SK-N-SH (cell line): Measurements from ENCODE around the gene GTF3C1. TPM values are rescaled to one million over a fixed set of nuclear protein-coding genes. Genes with fewer than 3 reads are reported as not detected.

Source experiments
- CTCF ChIA-PET: fragments of 300-600, 350-600 bp; formaldehyde crosslinking; extraction: SDS; loops from one replicate; lab custom pipeline; 2021; lab: Yijun Ruan, JAX
- POLR2A ChIA-PET: fragments of 350-600 bp; sonication (Branson Sonifier 250); formaldehyde crosslinking; extraction: SDS; loops from one replicate; lab custom pipeline; 2020; ENCODE audit warnings: antibody characterized with exemption, inconsistent platforms; lab: Yijun Ruan, JAX
- DNase-seq: peaks from one replicate; pipeline ENCODE4 v3.0.0; 2012
- H2AFZ ChIP-seq: fragments of 200-600 bp; sonication (generic); 2 replicates; pipeline ENCODE4 v1.8.1; 2016; ENCODE audit warnings: antibody characterized with exemption, mild to moderate bottlenecking, low read depth
- H3F3A ChIP-seq: fragments of 200-600 bp; sonication (generic); replicated peaks from 2 replicates; pipeline ENCODE3; 2016; ENCODE audit warnings: antibody characterized with exemption, mild to moderate bottlenecking; ENCODE audit not compliant: insufficient read depth
- H3K27ac ChIP-seq, 2 experiments: fragments of 200-500 bp in 1 of 2; fragments of 200-600 bp in 1 of 2; sonication (Bioruptor generic) in 1 of 2; sonication (generic), shearing (Covaris generic) in 1 of 2; 2 replicates each; pipeline versions ENCODE4 v1.5.1 to v1.6.1; 2014 to 2016; ENCODE audit warnings: low read depth in 2 of 2, inconsistent platforms in 1 of 2, low read length in 1 of 2, mild to moderate bottlenecking in 1 of 2, mixed read lengths in 1 of 2
- H3K27me3 ChIP-seq: fragments of 200-600 bp; sonication (generic), shearing (Covaris generic); 2 replicates; pipeline ENCODE4 v1.6.1; 2016; ENCODE audit warnings: mixed run types; ENCODE audit not compliant: insufficient read depth
- H3K36me3 ChIP-seq, 2 experiments: fragments of 200-500 bp in 1 of 2; fragments of 200-600 bp in 1 of 2; sonication (Bioruptor generic) in 1 of 2; sonication (generic) in 1 of 2; replicated peaks in 1 of 2; 2 replicates each; pipeline versions ENCODE3 to v1.5.1; 2014 to 2016; ENCODE audit warnings: low read length in 1 of 2, mild to moderate bottlenecking in 1 of 2; ENCODE audit not compliant: insufficient read depth in 2 of 2, control insufficient read depth in 1 of 2
- H3K4me1 ChIP-seq, 2 experiments: fragments of 200-500 bp in 1 of 2; fragments of 200-600 bp in 1 of 2; sonication (Bioruptor generic) in 1 of 2; sonication (generic), shearing (Covaris generic) in 1 of 2; 2 replicates each; pipeline versions ENCODE4 v1.5.1 to v1.6.1; 2014 to 2016; ENCODE audit warnings: low read depth in 1 of 2, low read length in 1 of 2, mixed run types in 1 of 2; ENCODE audit not compliant: insufficient read depth in 2 of 2, control insufficient read depth in 1 of 2
- H3K4me2 ChIP-seq: fragments of 200-600 bp; sonication (generic), shearing (Covaris generic); 2 replicates; pipeline ENCODE4 v1.6.1; 2017; ENCODE audit warnings: mixed run types
- H3K4me3 ChIP-seq, 2 experiments: fragments of 200-500 bp in 1 of 2; fragments of 200-600 bp in 1 of 2; sonication (Bioruptor generic) in 1 of 2; sonication (generic), shearing (Covaris generic) in 1 of 2; 2 replicates each; pipeline versions ENCODE4 v1.5.1 to v1.8.1; 2014 to 2016; ENCODE audit warnings: low read depth in 2 of 2, inconsistent platforms in 1 of 2, low read length in 1 of 2, mild to moderate bottlenecking in 1 of 2, mixed read lengths in 1 of 2, moderate library complexity in 1 of 2
- H3K79me2 ChIP-seq: fragments of 200-600 bp; sonication (generic); 2 replicates; pipeline ENCODE4 v1.8.1; 2017; ENCODE audit warnings: mild to moderate bottlenecking; ENCODE audit not compliant: insufficient read depth
- H3K9ac ChIP-seq: fragments of 200-600 bp; sonication (generic); 2 replicates; pipeline ENCODE4 v1.6.1; 2017; ENCODE audit warnings: mixed run types
- H3K9me2 ChIP-seq: fragments of 200-600 bp; sonication (generic); 2 replicates; pipeline ENCODE4 v1.6.1; 2017; ENCODE audit warnings: mixed run types
- H3K9me3 ChIP-seq: fragments of 200-600 bp; sonication (generic); 2 replicates; pipeline ENCODE4 v1.6.1; 2017; ENCODE audit warnings: mixed run types, mild to moderate bottlenecking, moderate library complexity
- H4K20me1 ChIP-seq: fragments of 200-600 bp; sonication (generic); 2 replicates; pipeline ENCODE4 v1.6.1; 2017; ENCODE audit warnings: mild to moderate bottlenecking, mixed run types; ENCODE audit not compliant: insufficient read depth
- EZH2phosphoT487 ChIP-seq: fragments of 200-600 bp; sonication (generic); IDR thresholded peaks from 2 replicates; pipeline ENCODE4 v1.6.1; 2017; ENCODE audit warnings: low read depth, mixed run types, mild to moderate bottlenecking, antibody characterized with exemption, moderate library complexity, borderline replicate concordance
- GABPA ChIP-seq: IDR thresholded peaks from 2 replicates; pipeline ENCODE4 v1.4.0; 2012; ENCODE audit warnings: low read depth, mild to moderate bottlenecking
- JUND ChIP-seq: IDR thresholded peaks from 2 replicates; pipeline ENCODE4 v1.4.0; 2012
- MEF2A ChIP-seq: IDR thresholded peaks from 2 replicates; pipeline ENCODE4 v1.4.0; 2012; ENCODE audit warnings: low read depth, borderline replicate concordance
- MXI1 ChIP-seq: IDR thresholded peaks from 2 replicates; pipeline ENCODE4 v1.6.1; 2012; ENCODE audit warnings: mild to moderate bottlenecking, low read depth, low read length, improper control_type of control experiment
- RAD21 ChIP-seq: IDR thresholded peaks from 2 replicates; pipeline ENCODE4 v1.6.1; 2012; ENCODE audit warnings: mild to moderate bottlenecking, low read length
- SMC3 ChIP-seq: IDR thresholded peaks from 2 replicates; pipeline ENCODE4 v1.6.1; 2012; ENCODE audit warnings: low read depth, low read length, improper control_type of control experiment
- TAF1 ChIP-seq: IDR thresholded peaks from 2 replicates; pipeline ENCODE4 v1.6.1; 2012; ENCODE audit warnings: low read depth, mild to moderate bottlenecking, low read length, moderate library complexity, borderline replicate concordance
- TCF12 ChIP-seq: IDR thresholded peaks from 2 replicates; pipeline ENCODE4 v1.4.0; 2012
- TEAD4 ChIP-seq: IDR thresholded peaks from 2 replicates; pipeline ENCODE4 v1.4.0; 2012; ENCODE audit warnings: mild to moderate bottlenecking, borderline replicate concordance; ENCODE audit not compliant: insufficient read depth
- YY1 ChIP-seq: IDR thresholded peaks from 2 replicates; pipeline ENCODE4 v1.4.0; 2012; ENCODE audit warnings: low read depth, mild to moderate bottlenecking
- WGBS: methylation state at CpG from one replicate; pipeline ENCODE4 v1.1.6; 2017; ENCODE audit warnings: low lambda C conversion rate; 5-methylcytosine and 5-hydroxymethylcytosine counted together
- polyA plus RNA-seq, 3 experiments: library from polyadenylated mRNA; depleted of rRNA; stranded (reverse); fragments of >200 nt; gene quantifications; 2 replicates each; pipeline ENCODE4 v1.2.3, GENCODE V29; 2012
- TF ChIP-seq, protein P1 (sequence below): IDR thresholded peaks from 2 replicates; pipeline ENCODE4 v1.6.1; 2012; ENCODE audit warnings: mild to moderate bottlenecking, low read depth, low read length, moderate library complexity
- TF ChIP-seq, protein P2 (sequence below): IDR thresholded peaks from 2 replicates; pipeline ENCODE4 v1.4.0; 2012; ENCODE audit warnings: low read depth, borderline replicate concordance
- TF ChIP-seq, protein P3 (sequence below): IDR thresholded peaks from 2 replicates; pipeline ENCODE4; 2012
- TF ChIP-seq, protein P4 (sequence below): IDR thresholded peaks from 2 replicates; pipeline ENCODE4 v1.4.0; 2012; ENCODE audit warnings: low read depth, borderline replicate concordance

Gene GTF3C1
- polyA plus RNA-seq, 1 of the 3 experiments (the other 2 are of a cell fraction), result 47.2 TPM

DNA sequence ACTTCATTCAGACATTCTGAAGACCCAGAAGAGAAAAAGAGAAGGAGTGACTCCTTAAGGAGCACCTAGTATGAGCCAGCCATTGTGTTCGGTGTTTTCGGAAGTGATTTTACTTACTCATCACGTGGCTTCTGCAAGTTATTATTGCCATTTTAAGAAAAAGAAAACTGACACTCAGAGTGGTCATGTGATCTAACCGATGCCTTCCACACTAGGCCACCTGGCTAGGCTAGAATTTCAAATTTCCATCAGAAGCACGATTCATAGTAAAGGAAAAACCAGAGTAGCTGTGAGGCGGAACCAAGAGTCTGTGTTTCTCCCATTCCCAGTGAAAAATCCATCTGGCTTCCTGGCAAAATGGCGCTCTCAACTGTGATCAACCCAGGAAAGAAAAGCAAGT, 32.0 kb downstream of the GTF3C1 start:
- Histone ChIP-seq H4K20me1 (no peaks in the 10 kb centered on the region), H3K27me3 (no peaks in the 10 kb centered on the region), H3K79me2 (no peaks in the 10 kb centered on the region), H3K4me1 (0 out of 4 replicates have a peak, but pooled peaks cover 0 to 5% of the 10 kb centered on the region in 2 experiments), H3K9me3 (no peaks in the 10 kb centered on the region), H3K9me2 (no peaks in the 10 kb centered on the region), H3K36me3 (peaks cover 19 to 38% of the 10 kb centered on the region in 2 experiments), H2AFZ (no peak overlapping the region), H3F3A (no peaks in the 10 kb centered on the region), H3K27ac (no peak overlapping the region), H3K4me2 (no peak overlapping the region), H3K9ac (no peak overlapping the region), H3K4me3 (no peak overlapping the region)
- CTCF ChIA-PET, result interaction anchor here (1.3 to 2.6 kb wide), 2 partner anchors 8 to 13 kb away, joined by 3 to 8 read pairs; no protein-coding TSS in a partner anchor
- POLR2A ChIA-PET, result no interaction called here
- TF ChIP-seq, protein P1, sequence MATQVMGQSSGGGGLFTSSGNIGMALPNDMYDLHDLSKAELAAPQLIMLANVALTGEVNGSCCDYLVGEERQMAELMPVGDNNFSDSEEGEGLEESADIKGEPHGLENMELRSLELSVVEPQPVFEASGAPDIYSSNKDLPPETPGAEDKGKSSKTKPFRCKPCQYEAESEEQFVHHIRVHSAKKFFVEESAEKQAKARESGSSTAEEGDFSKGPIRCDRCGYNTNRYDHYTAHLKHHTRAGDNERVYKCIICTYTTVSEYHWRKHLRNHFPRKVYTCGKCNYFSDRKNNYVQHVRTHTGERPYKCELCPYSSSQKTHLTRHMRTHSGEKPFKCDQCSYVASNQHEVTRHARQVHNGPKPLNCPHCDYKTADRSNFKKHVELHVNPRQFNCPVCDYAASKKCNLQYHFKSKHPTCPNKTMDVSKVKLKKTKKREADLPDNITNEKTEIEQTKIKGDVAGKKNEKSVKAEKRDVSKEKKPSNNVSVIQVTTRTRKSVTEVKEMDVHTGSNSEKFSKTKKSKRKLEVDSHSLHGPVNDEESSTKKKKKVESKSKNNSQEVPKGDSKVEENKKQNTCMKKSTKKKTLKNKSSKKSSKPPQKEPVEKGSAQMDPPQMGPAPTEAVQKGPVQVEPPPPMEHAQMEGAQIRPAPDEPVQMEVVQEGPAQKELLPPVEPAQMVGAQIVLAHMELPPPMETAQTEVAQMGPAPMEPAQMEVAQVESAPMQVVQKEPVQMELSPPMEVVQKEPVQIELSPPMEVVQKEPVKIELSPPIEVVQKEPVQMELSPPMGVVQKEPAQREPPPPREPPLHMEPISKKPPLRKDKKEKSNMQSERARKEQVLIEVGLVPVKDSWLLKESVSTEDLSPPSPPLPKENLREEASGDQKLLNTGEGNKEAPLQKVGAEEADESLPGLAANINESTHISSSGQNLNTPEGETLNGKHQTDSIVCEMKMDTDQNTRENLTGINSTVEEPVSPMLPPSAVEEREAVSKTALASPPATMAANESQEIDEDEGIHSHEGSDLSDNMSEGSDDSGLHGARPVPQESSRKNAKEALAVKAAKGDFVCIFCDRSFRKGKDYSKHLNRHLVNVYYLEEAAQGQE, result no peak
- TF ChIP-seq JUND, result no peak
- no peak for TF ChIP-seq MEF2A
- TF ChIP-seq EZH2phosphoT487, result no peak
- TF ChIP-seq, protein P2, sequence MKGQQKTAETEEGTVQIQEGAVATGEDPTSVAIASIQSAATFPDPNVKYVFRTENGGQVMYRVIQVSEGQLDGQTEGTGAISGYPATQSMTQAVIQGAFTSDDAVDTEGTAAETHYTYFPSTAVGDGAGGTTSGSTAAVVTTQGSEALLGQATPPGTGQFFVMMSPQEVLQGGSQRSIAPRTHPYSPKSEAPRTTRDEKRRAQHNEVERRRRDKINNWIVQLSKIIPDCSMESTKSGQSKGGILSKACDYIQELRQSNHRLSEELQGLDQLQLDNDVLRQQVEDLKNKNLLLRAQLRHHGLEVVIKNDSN, result no peak; the same call in 1 of the 2 replicates
- no peak for TF ChIP-seq GABPA
- TF ChIP-seq, protein P3, sequence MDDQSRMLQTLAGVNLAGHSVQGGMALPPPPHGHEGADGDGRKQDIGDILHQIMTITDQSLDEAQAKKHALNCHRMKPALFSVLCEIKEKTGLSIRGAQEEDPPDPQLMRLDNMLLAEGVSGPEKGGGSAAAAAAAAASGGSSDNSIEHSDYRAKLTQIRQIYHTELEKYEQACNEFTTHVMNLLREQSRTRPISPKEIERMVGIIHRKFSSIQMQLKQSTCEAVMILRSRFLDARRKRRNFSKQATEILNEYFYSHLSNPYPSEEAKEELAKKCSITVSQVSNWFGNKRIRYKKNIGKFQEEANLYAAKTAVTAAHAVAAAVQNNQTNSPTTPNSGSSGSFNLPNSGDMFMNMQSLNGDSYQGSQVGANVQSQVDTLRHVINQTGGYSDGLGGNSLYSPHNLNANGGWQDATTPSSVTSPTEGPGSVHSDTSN, result no peak
- TF ChIP-seq SMC3, result no peak
- no peak for TF ChIP-seq TEAD4
- no peak for TF ChIP-seq TAF1
- no peak for TF ChIP-seq YY1
- TF ChIP-seq MXI1, result no peak
- no peak for TF ChIP-seq RAD21
- TF ChIP-seq, protein P4, sequence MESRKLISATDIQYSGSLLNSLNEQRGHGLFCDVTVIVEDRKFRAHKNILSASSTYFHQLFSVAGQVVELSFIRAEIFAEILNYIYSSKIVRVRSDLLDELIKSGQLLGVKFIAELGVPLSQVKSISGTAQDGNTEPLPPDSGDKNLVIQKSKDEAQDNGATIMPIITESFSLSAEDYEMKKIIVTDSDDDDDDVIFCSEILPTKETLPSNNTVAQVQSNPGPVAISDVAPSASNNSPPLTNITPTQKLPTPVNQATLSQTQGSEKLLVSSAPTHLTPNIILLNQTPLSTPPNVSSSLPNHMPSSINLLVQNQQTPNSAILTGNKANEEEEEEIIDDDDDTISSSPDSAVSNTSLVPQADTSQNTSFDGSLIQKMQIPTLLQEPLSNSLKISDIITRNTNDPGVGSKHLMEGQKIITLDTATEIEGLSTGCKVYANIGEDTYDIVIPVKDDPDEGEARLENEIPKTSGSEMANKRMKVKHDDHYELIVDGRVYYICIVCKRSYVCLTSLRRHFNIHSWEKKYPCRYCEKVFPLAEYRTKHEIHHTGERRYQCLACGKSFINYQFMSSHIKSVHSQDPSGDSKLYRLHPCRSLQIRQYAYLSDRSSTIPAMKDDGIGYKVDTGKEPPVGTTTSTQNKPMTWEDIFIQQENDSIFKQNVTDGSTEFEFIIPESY, result no peak
- TF ChIP-seq TCF12, result no peak
- no peak for DNase-seq
- 87% methylated on average over 7 of the region's 7 CpGs for WGBS
